ENCODE measurements around the gene OR10H4.

GRCh38 chr19:15979293-15979692 lies 30.5 kb downstream of the OR10H4 start:
- TF ChIP-seq, protein P1, sequence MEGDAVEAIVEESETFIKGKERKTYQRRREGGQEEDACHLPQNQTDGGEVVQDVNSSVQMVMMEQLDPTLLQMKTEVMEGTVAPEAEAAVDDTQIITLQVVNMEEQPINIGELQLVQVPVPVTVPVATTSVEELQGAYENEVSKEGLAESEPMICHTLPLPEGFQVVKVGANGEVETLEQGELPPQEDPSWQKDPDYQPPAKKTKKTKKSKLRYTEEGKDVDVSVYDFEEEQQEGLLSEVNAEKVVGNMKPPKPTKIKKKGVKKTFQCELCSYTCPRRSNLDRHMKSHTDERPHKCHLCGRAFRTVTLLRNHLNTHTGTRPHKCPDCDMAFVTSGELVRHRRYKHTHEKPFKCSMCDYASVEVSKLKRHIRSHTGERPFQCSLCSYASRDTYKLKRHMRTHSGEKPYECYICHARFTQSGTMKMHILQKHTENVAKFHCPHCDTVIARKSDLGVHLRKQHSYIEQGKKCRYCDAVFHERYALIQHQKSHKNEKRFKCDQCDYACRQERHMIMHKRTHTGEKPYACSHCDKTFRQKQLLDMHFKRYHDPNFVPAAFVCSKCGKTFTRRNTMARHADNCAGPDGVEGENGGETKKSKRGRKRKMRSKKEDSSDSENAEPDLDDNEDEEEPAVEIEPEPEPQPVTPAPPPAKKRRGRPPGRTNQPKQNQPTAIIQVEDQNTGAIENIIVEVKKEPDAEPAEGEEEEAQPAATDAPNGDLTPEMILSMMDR (IDR thresholded peaks at IDR 0.05), result no peak
- TF ChIP-seq EP300 (IDR thresholded peaks at IDR 0.05) (no peak), POLR2AphosphoS5 (IDR thresholded peaks at IDR 0.05) (no peak), POLR2A (IDR thresholded peaks at IDR 0.05) (no peak)
